ENCODE results near the gene CTNNBIP1. TPM values are rescaled to one million over a fixed set of nuclear protein-coding genes. Genes with fewer than 3 reads are reported as not detected.

The CTNNBIP1 gene
- total RNA-seq, 4 donors from 2014 or later: 17.0 to 27.2 (median 23.4) TPM

GRCh38 chr1:9865724-9866123 is 44.3 kb downstream of the CTNNBIP1 start:
- TF ChIP-seq EP300 (IDR thresholded peaks at IDR 0.05) (no peak), POLR2A (IDR thresholded peaks at IDR 0.05; ENCODE audit: low read depth) (no peak), CTCF (IDR thresholded peaks at IDR 0.05) (no peak), POLR2AphosphoS5 (IDR thresholded peaks at IDR 0.05) (no peak)
- Histone ChIP-seq H3K27me3 (no peaks in the 10 kb centered on the region), H3K27ac (replicated peaks in 1 of 4) (no peak overlapping the region), H3K4me1 (peaks cover 0 to 16% (median 4%) of the 10 kb centered on the region in 4 donors), H3K36me3 (peaks cover 3 to 55% (median 50%) of the 10 kb centered on the region in 4 donors), H3K4me3 (no peak overlapping the region), H3K9me3 (no peaks in the 10 kb centered on the region)
- WGBS: 75% methylated on average over 2 of the region's 2 CpGs
- intact Hi-C loops (cut with DNase I): loop anchor here (2.0 to 5.0 kb wide), 3 partner anchors 81 to 238 kb away; no protein-coding TSS in a partner anchor
- DNase-seq (ENCODE audit: extremely low spot score): no peak

- Histone ChIP-seq H3K4me1 (peaks cover 0 to 16% (median 6%) of the 10 kb centered on the region in 4 donors), H3K27ac (replicated peaks in 1 of 4) (no peak overlapping the region), H3K4me3 (no peak overlapping the region), H3K36me3 (peaks cover 3 to 42% (median 35%) of the 10 kb centered on the region in 4 donors), H3K9me3 (no peaks in the 10 kb centered on the region), H3K27me3 (no peaks in the 10 kb centered on the region)
- 89% methylated on average over 4 of the region's 10 CpGs for WGBS
- intact Hi-C loops (cut with DNase I): no loop called here
- no peak for DNase-seq (ENCODE audit: extremely low spot score)
- TF ChIP-seq EP300 (IDR thresholded peaks at IDR 0.05): no peak
- no peak for TF ChIP-seq POLR2A (IDR thresholded peaks at IDR 0.05; ENCODE audit: low read depth)
- TF ChIP-seq POLR2AphosphoS5 (IDR thresholded peaks at IDR 0.05): no peak
- no peak for TF ChIP-seq CTCF (IDR thresholded peaks at IDR 0.05)
Observed at GRCh38 chr1:9863371-9863770, 46.7 kb downstream of the CTNNBIP1 start.

- no peak for DNase-seq (ENCODE audit: extremely low spot score)
- Histone ChIP-seq H3K36me3 (peaks cover 3 to 33% (median 29%) of the 10 kb centered on the region in 4 donors), H3K9me3 (no peaks in the 10 kb centered on the region), H3K4me1 (peaks cover 0 to 11% (median 2%) of the 10 kb centered on the region in 4 donors), H3K27ac (replicated peaks in 1 of 4) (no peak overlapping the region), H3K27me3 (no peaks in the 10 kb centered on the region), H3K4me3 (no peak overlapping the region)
- no peak for TF ChIP-seq POLR2A (IDR thresholded peaks at IDR 0.05; ENCODE audit: low read depth)
- no peak for TF ChIP-seq EP300 (IDR thresholded peaks at IDR 0.05)
- WGBS: no CpG with 5 or more reads among the region's 8 CpGs
- intact Hi-C loops (cut with DNase I): no loop called here
Observed at GRCh38 chr1:9861360-9861759, 48.7 kb downstream of the CTNNBIP1 start.

GRCh38 chr1:9860887-9861286 is 49.2 kb downstream of the CTNNBIP1 start:
- WGBS: 87% methylated on average over 5 of the region's 5 CpGs
- H3K27ac ChIP-seq (replicated peaks in 1 of 4): no peak overlapping the region
- peaks cover 3 to 29% (median 25%) of the 10 kb centered on the region in 4 donors for H3K36me3 ChIP-seq
- no peak for DNase-seq (ENCODE audit: extremely low spot score)
- peaks cover 0 to 6% (median 2%) of the 10 kb centered on the region in 4 donors for H3K4me1 ChIP-seq
- intact Hi-C loops (cut with DNase I): no loop called here
- H3K27me3 ChIP-seq: no peaks in the 10 kb centered on the region
- H3K4me3 ChIP-seq: no peak overlapping the region
- no peak for TF ChIP-seq EP300 (IDR thresholded peaks at IDR 0.05)
- no peak for TF ChIP-seq CTCF (IDR thresholded peaks at IDR 0.05)
- no peak for TF ChIP-seq POLR2A (IDR thresholded peaks at IDR 0.05; ENCODE audit: low read depth)
- no peak for TF ChIP-seq POLR2AphosphoS5 (IDR thresholded peaks at IDR 0.05)
- H3K9me3 ChIP-seq: no peaks in the 10 kb centered on the region

- no peak for TF ChIP-seq POLR2A (IDR thresholded peaks at IDR 0.05; ENCODE audit: low read depth)
- TF ChIP-seq EP300 (IDR thresholded peaks at IDR 0.05): no peak
- TF ChIP-seq POLR2AphosphoS5 (IDR thresholded peaks at IDR 0.05): no peak
- no peak for TF ChIP-seq CTCF (IDR thresholded peaks at IDR 0.05)
- no peak for DNase-seq (ENCODE audit: extremely low spot score)
- intact Hi-C loops (cut with DNase I): no loop called here
- Histone ChIP-seq H3K9me3 (no peaks in the 10 kb centered on the region), H3K4me1 (peaks cover 0 to 4% (median 2%) of the 10 kb centered on the region in 4 donors), H3K4me3 (no peak overlapping the region), H3K27ac (replicated peaks in 1 of 4) (no peak overlapping the region), H3K27me3 (no peaks in the 10 kb centered on the region), H3K36me3 (peaks cover 3 to 29% (median 25%) of the 10 kb centered on the region in 4 donors)
- 66% methylated on average over 4 of the region's 5 CpGs for WGBS
Observed at GRCh38 chr1:9859281-9860014, 50.6 kb downstream of the CTNNBIP1 start.

Measured in esophagus muscularis mucosa (tissue), 4 donors.